ENCODE results near the gene KRTAP12-2.

DNA sequence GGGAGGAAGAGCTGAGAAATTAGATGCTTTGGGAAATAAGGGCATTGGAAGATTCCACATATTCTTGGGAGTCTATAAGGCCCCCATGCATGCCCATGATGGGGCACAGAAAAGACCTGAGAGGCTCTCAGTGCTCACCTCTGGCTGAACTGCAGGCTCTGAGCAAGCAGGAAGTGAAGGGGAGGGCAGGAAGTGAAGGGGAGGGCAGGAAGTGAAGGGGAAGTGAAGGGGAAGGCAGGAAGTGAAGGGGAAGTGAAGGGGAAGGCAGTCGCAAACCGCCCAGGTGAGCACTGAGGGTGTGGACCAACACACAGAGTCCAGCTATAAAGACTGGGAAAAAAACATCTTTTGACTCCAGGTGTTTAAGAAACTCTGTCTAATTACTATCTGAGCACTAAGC, 36.3 kb downstream of the KRTAP12-2 start:
- TF ChIP-seq ZNF449 (tag by site-specific recombination; IDR thresholded peaks at IDR 0.05) (no peak), ZNF335 (tag by site-specific recombination; conservative IDR thresholded peaks at IDR 0.05) (no peak), MYNN (tag by site-specific recombination; IDR thresholded peaks at IDR 0.05; ENCODE audit: borderline replicate concordance) (no peak), CTCF (tag by site-specific recombination; IDR thresholded peaks at IDR 0.05) (no peak), RBAK (tag by site-specific recombination; IDR thresholded peaks at IDR 0.05) (no peak), YY1 (tag by site-specific recombination; IDR thresholded peaks at IDR 0.05) (no peak), ZNF274 (IDR thresholded peaks at IDR 0.05; ENCODE audit: low read length) (no peak), ZNF274 (tag by site-specific recombination; IDR thresholded peaks at IDR 0.05; ENCODE audit: borderline replicate concordance) (no peak), ZBTB1 (tag by site-specific recombination; IDR thresholded peaks at IDR 0.05) (no peak), ZNF561 (tag by site-specific recombination; IDR thresholded peaks at IDR 0.05; ENCODE audit: borderline replicate concordance) (no peak), ZBTB20 (tag by site-specific recombination; IDR thresholded peaks at IDR 0.05) (no peak), ZNF776 (tag by site-specific recombination; IDR thresholded peaks at IDR 0.05; ENCODE audit: borderline replicate concordance) (no peak), ZNF133 (tag by site-specific recombination; IDR thresholded peaks at IDR 0.05) (no peak), ZNF777 (tag by site-specific recombination; IDR thresholded peaks at IDR 0.05; ENCODE audit: borderline replicate concordance) (no peak)
